IPS-20b (cell line): ENCODE results near the gene MED20.

Experiments used
- H3K27ac ChIP-seq: one replicate; pipeline ENCODE4 v1.5.1; 2013; ENCODE audit warnings: low read length
- H3K27me3 ChIP-seq: 2 replicates; pipeline ENCODE4 v1.6.1; 2013; ENCODE audit warnings: mild to moderate bottlenecking, low read length, inconsistent platforms; ENCODE audit not compliant: insufficient read depth
- H3K36me3 ChIP-seq: 2 replicates; pipeline ENCODE4 v1.6.1; 2013; ENCODE audit warnings: low read depth, mild to moderate bottlenecking, inconsistent platforms, low read length, moderate library complexity; ENCODE audit not compliant: insufficient read depth
- H3K4me1 ChIP-seq: 2 replicates; pipeline ENCODE4 v1.6.1; 2013; ENCODE audit warnings: mild to moderate bottlenecking, control low read depth, inconsistent platforms, low read length, moderate library complexity; ENCODE audit not compliant: insufficient read depth
- H3K4me3 ChIP-seq: 2 replicates; pipeline ENCODE4 v1.5.1; 2013; ENCODE audit warnings: mild to moderate bottlenecking, low read length, inconsistent platforms
- H3K9ac ChIP-seq: 2 replicates; pipeline ENCODE4 v1.6.1; 2013; ENCODE audit warnings: low read depth, mild to moderate bottlenecking, inconsistent platforms, low read length, moderate library complexity
- H3K9me3 ChIP-seq: 2 replicates; pipeline ENCODE4 v1.6.1; 2013; ENCODE audit warnings: mild to moderate bottlenecking, low read depth, low read length, inconsistent platforms; ENCODE audit not compliant: insufficient read depth

The MED20 gene

GRCh38 chr6:41931792-41932191 lies 10.9 kb upstream of the MED20 start:
- no peaks in the 10 kb centered on the region for H3K9me3 ChIP-seq
- H3K9ac ChIP-seq: no peak overlapping the region
- no peaks in the 10 kb centered on the region for H3K4me1 ChIP-seq
- no peak overlapping the region for H3K4me3 ChIP-seq
- H3K36me3 ChIP-seq: peaks cover 93% of the 10 kb centered on the region
- H3K27ac ChIP-seq: no peak overlapping the region
- H3K27me3 ChIP-seq: no peaks in the 10 kb centered on the region

DNA sequence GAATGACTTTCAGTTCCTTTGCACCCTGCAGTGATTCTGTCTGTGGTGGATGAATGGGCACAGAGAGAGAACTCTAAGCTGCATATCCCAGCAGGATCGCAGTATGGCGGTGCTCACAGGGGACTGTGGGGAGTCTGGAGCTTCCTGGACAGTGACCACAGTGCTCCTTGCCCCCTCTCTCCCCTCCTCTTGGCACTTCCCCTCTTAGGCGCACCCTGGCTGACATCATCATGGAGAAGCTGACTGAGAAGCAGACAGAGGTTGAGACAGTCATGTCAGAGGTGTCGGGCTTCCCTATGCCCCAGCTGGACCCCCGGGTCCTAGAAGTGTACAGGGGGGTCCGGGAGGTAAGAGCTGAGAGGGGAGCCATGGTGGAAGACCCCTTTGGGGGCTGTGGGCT lies 9.0 kb upstream of the MED20 start:
- Histone ChIP-seq H3K4me3 (no peak overlapping the region), H3K9ac (no peak overlapping the region), H3K4me1 (no peaks in the 10 kb centered on the region), H3K9me3 (no peaks in the 10 kb centered on the region), H3K36me3 (peaks cover 89% of the 10 kb centered on the region), H3K27ac (no peak overlapping the region), H3K27me3 (no peaks in the 10 kb centered on the region)

GRCh38 chr6:41927253-41927652 lies 6.3 kb upstream of the MED20 start:
- H3K9me3 ChIP-seq: no peaks in the 10 kb centered on the region
- no peak overlapping the region for H3K9ac ChIP-seq
- no peak overlapping the region for H3K4me3 ChIP-seq
- H3K4me1 ChIP-seq: peaks cover 5% of the 10 kb centered on the region
- peaks cover 82% of the 10 kb centered on the region for H3K36me3 ChIP-seq
- no peak overlapping the region for H3K27ac ChIP-seq
- H3K27me3 ChIP-seq: no peaks in the 10 kb centered on the region

DNA sequence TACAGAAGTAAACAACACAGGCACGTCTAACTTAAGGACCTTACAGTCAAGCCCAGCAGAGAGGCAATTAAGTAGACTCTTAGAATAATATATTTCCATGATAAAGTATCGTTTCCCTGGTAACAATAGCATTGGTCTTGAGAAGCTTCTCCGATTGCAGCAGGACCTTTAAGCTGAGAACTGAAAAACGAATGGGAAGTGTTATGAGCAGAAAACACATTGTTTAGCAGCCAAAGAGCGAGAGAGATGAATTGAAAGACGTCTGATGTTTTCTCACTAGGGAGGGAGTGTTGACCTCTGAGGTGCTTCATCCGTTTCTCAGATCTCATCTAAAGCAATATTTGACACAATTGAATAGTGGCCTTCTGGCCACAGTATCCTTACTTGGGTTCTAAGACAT lies 1.2 kb upstream of the MED20 start:
- Histone ChIP-seq H3K4me3 (peak overlapping the region; percentile 95), H3K36me3 (peaks cover 31% of the 10 kb centered on the region), H3K27ac (peak overlapping the region; percentile 91), H3K9ac (peak overlapping the region; percentile 97), H3K27me3 (no peaks in the 10 kb centered on the region), H3K9me3 (no peaks in the 10 kb centered on the region), H3K4me1 (peaks cover 10% of the 10 kb centered on the region)

GRCh38 chr6:41921712-41921998 lies 716 bp upstream of the MED20 start:
- Histone ChIP-seq H3K36me3 (peaks cover 29% of the 10 kb centered on the region), H3K4me3 (peak overlapping the region; percentile 95), H3K27me3 (no peaks in the 10 kb centered on the region), H3K9ac (peak overlapping the region; percentile 97), H3K9me3 (no peaks in the 10 kb centered on the region), H3K4me1 (peaks cover 10% of the 10 kb centered on the region), H3K27ac (peak overlapping the region; percentile 91)

DNA sequence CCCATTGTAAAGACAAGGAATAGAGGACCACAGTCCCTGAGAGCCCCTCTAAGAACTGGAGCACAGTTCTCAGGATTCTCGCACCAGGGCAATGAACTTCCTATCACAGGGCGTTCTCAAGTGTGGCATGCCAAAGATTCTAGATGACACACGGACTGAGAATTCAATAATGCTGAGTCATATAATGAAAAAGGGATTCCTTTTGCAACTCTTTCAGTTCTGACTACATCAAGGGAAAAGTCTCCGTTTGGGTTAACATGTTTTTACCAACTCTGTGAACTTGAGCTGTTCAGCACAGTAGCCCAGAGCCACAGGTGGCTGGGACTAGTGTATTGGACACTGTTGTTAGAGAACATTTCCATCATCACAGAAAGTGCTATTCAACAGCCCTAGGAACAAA lies 3.4 kb downstream of the MED20 start:
- Histone ChIP-seq H3K9ac (no peak overlapping the region), H3K4me1 (peaks cover 9% of the 10 kb centered on the region), H3K9me3 (no peaks in the 10 kb centered on the region), H3K27me3 (no peaks in the 10 kb centered on the region), H3K36me3 (peaks cover 32% of the 10 kb centered on the region), H3K4me3 (no peak overlapping the region), H3K27ac (no peak overlapping the region)

- peaks cover 3% of the 10 kb centered on the region for H3K4me1 ChIP-seq
- H3K4me3 ChIP-seq: no peak overlapping the region
- H3K36me3 ChIP-seq: peaks cover 39% of the 10 kb centered on the region
- no peaks in the 10 kb centered on the region for H3K27me3 ChIP-seq
- no peak overlapping the region for H3K9ac ChIP-seq
- no peak overlapping the region for H3K27ac ChIP-seq
- H3K9me3 ChIP-seq: no peaks in the 10 kb centered on the region
Measured at GRCh38 chr6:41914869-41915530, 5.9 kb downstream of the MED20 start.

DNA sequence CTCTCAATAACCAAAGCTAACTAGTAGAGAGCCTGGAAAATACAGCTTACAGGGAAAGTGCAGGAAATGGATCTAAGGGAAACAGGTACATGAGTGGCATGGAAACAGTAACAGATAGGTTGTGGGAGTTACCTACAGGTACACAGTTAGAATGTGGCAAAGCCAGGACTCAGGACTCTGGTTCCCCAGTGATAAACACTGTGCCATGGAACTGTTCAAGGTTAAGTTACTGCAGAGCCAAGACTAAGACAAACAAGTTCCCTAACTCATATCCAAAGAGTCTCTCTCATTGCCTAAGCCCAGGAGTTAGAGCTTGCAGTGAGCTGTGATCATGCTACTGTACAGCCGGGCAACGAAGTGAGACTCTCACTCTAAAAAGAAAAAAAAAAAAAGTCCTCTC lies 6.6 kb downstream of the MED20 start:
- Histone ChIP-seq H3K27me3 (no peaks in the 10 kb centered on the region), H3K36me3 (peaks cover 43% of the 10 kb centered on the region), H3K9ac (no peak overlapping the region), H3K27ac (no peak overlapping the region), H3K4me1 (no peaks in the 10 kb centered on the region), H3K9me3 (no peaks in the 10 kb centered on the region), H3K4me3 (no peak overlapping the region)

DNA sequence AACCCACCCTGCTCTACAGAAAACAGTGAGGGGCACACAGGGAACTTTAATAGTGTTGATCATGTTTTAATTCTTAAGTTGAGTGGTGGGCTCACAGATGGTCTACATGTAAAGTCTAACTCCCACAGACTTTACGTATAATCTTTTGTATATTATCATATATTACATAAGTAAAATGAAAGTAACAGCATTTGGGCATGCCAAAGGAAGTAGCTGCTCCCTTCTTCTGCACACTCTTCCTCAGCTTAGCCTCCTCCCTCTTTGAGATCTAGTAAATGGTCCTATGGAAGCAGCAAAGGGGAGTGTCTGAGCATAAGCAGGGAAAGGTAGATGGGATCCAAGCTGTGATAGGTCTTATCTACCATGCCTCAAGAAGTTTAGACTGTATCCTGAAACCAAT lies 11.2 kb downstream of the MED20 start:
- Histone ChIP-seq H3K27me3 (no peaks in the 10 kb centered on the region), H3K9ac (no peak overlapping the region), H3K4me3 (no peak overlapping the region), H3K9me3 (no peaks in the 10 kb centered on the region), H3K27ac (no peak overlapping the region), H3K4me1 (no peaks in the 10 kb centered on the region), H3K36me3 (peaks cover 74% of the 10 kb centered on the region)

- no peaks in the 10 kb centered on the region for H3K27me3 ChIP-seq
- no peaks in the 10 kb centered on the region for H3K9me3 ChIP-seq
- no peak overlapping the region for H3K27ac ChIP-seq
- no peak overlapping the region for H3K9ac ChIP-seq
- H3K4me3 ChIP-seq: no peak overlapping the region
- H3K4me1 ChIP-seq: no peaks in the 10 kb centered on the region
- H3K36me3 ChIP-seq: peaks cover 30% of the 10 kb centered on the region
Measured at GRCh38 chr6:41901882-41902519, 18.9 kb downstream of the MED20 start.

DNA sequence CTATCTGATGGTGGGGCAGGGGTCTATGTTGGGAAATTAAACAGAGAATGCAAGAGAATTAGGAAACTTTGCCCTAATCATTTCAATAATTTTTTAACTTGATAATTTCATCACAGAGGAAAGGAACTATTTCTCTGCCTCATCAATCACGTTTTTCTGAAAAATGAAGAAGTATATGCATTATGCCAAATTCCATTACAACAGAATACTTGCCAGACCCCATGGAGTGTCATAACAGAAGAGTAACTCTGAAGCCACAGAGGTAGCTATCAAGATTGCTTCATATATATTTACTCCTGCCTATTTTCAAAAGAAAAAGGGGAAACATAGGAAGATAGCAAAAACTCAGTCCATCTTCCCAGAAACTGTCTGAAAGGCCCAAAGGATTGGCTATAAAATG lies 20.1 kb downstream of the MED20 start:
- Histone ChIP-seq H3K27ac (no peak overlapping the region), H3K4me3 (no peak overlapping the region), H3K9me3 (no peaks in the 10 kb centered on the region), H3K36me3 (peaks cover 18% of the 10 kb centered on the region; the same call in 1 of the 2 replicates), H3K4me1 (peaks cover 5% of the 10 kb centered on the region; the same call in 1 of the 2 replicates), H3K27me3 (no peaks in the 10 kb centered on the region), H3K9ac (no peak overlapping the region)

- Histone ChIP-seq H3K27ac (no peak overlapping the region), H3K4me1 (peaks cover 16% of the 10 kb centered on the region; the same call in 1 of the 2 replicates), H3K4me3 (peak overlapping the region; percentile 92)
Measured at GRCh38 chr6:41896281-41896680, 24.7 kb downstream of the MED20 start.

More at GRCh38 chr6:41896281-41896680, 24.7 kb downstream of the MED20 start:
- Histone ChIP-seq H3K9ac (peak overlapping the region; percentile 90; the same call in 1 of the 2 replicates), H3K9me3 (no peaks in the 10 kb centered on the region), H3K27me3 (0 out of 2 replicates have a peak, but pooled peaks cover 6% of the 10 kb centered on the region), H3K36me3 (peaks cover under 1% of the 10 kb centered on the region; the same call in 1 of the 2 replicates)
